GM12891 (cell line): ENCODE measurements around the gene ETFA.

Experiments used
- PAX5 ChIP-seq: IDR thresholded peaks from 2 replicates; pipeline ENCODE4 v1.6.1; 2011; ENCODE audit warnings: low read length, moderate library complexity, mild to moderate bottlenecking; ENCODE audit not compliant: insufficient read depth, severe bottlenecking
- POLR2A ChIP-seq: IDR thresholded peaks from 2 replicates; pipeline ENCODE4 v1.6.1; 2011; ENCODE audit warnings: low read depth, low read length, control low read depth
- POLR2AphosphoS5 ChIP-seq: IDR thresholded peaks from 2 replicates; pipeline ENCODE4 v1.6.1; 2011; ENCODE audit warnings: low read depth, low read length, control low read depth
- POU2F2 ChIP-seq: IDR thresholded peaks from 2 replicates; pipeline ENCODE4 v1.6.1; 2011; ENCODE audit warnings: low read depth, mild to moderate bottlenecking, control low read depth, low read length, moderate library complexity
- SPI1 ChIP-seq: IDR thresholded peaks from 2 replicates; pipeline ENCODE4 v1.6.1; 2011; ENCODE audit warnings: low read depth, low read length, control low read depth
- TAF1 ChIP-seq: IDR thresholded peaks from 2 replicates; pipeline ENCODE4 v1.6.1; 2011; ENCODE audit warnings: low read depth, low read length, control low read depth

DNA sequence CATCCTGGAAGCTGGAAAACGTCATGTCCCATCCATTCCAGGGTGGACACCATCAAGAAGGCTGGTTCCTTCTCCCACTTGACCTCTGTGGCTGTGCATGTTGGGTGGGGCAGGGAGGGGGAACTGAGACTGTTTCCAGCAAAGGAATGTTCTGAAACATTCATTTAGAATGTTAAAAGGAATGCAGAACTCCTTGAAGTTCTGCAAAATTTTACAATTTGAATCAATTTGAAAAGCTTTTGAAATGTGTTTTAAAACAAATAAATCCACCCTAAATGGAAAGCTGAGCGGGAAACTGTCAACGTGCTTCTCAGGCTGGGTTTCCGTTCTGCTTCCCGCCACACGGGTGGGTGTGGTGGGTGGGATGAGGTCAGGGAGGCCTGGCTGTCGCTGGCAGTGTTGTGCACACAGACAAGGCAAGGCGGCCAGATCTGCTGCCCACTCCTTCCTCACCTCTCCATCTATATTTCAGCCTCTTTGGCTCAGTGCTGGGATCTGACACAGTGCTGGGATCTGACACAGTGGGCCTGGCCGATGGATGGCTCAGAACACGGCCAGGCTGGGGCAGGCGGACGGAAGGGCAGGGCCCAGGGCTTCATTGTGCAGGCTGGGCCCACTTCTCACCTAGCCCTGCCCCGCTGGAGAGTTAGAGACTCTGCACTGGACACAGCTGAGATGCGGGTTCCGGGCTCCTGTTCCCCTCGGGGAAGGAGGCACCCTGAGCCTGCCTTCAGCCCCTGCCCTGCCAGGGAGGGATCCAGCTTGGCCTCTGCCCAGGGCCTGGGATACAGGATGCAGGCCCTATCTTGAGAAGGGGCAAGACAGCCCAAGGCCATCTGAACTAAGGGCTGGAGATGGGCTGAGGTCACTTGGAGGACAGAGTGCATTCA is 141.1 kb downstream of the ETFA start:
- no peak for TF ChIP-seq POLR2A
- TF ChIP-seq TAF1 = no peak
- no peak for TF ChIP-seq SPI1
- TF ChIP-seq POLR2AphosphoS5 = no peak
- TF ChIP-seq PAX5 = no peak
- TF ChIP-seq POU2F2 = no peak
